Heart left ventricle (tissue), 13 donors: ENCODE results near the gene TRMT2B.

Experiments
- CTCF ChIP-seq, 12 donors: fragments of 200-600 bp; sonication (generic) in 4 of 12; IDR thresholded peaks; one replicate each; pipeline versions ENCODE4 v1.5.0 to v1.8.0; 2018 to 2022; ENCODE audit warnings: antibody characterized with exemption in 12 of 12, mild to moderate bottlenecking in 5 of 12
- POLR2A ChIP-seq, 2 donors: fragments of 450-650 bp; IDR thresholded peaks; one replicate each; pipeline ENCODE4 v1.6.1; 2017; ENCODE audit warnings: antibody characterized with exemption in 2 of 2, mild to moderate bottlenecking in 2 of 2, moderate library complexity in 2 of 2
- donor health status: ischemic (EF 13 %, LVEDD 7.1; RV severe dilation, severe dysfunction).
- donor health status: DM: no; HTN: yes; CAD: no.
- donor health status: DM: no; HTN: no; CAD: no.
- donor health status: ischemic (EF 25% LVEDD 6.9; RV normal size, moderate dysfunction).
- donor health status: ischemic (EF 25% LVEDD 5.7; RV mildly dilated, moderate dysfunction).
- donor health status: ischemic (EF 35%, LVEDD 5.7; RV mildly dilated, moderate dysfunction).
- donor health status: nonischemic (EF 11% LVEDD 7.7; RV severe dilation, severe dysfunction).
- donor health status: DM: yes; HTN: yes; CAD: no.
- donor health status: PGD.
- donor health status: ischemic (EF 29% LVEDD 5.4; RV normal size, mild dysfunction).
- donor health status: nonischemic (EF 23%, LVEDD 6.1; RV moderate dilation, normal function).

GRCh38 chrX:101062176-101062575, 10.3 kb upstream of the TRMT2B start:
- no peak for TF ChIP-seq CTCF (IDR thresholded peaks at IDR 0.05)
- no peak for TF ChIP-seq POLR2A (IDR thresholded peaks at IDR 0.05)
